ENCODE results near the gene ILKAP. TPM values are rescaled to one million over a fixed set of nuclear protein-coding genes. Genes with fewer than 3 reads are reported as not detected.

Gene ILKAP
- total and polyA plus RNA-seq, 2 donors (not counting 1 experiment from before 2014, with no cell fraction given) = 27.9 to 31.3 TPM

DNA sequence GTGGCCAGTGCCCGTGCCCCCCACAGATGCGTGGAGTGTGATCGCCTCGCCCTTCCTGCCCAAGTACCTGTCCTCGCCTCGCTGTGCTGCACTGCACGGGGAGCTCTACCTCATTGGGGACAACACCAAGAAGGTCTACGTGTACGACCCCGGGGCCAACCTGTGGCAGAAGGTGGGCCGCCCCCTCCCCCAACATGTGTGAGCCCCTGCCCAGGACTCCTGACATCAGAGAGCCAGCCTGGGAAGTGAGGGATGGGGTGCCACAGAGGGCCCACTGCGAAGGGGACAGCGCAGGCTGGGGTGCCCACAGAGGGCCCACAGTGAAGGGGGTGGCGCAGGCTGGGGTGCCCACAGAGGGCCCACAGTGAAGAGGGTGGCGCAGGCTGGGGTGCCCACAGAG is 54.5 kb downstream of the ILKAP start:
- no peaks in the 10 kb centered on the region for H3K9me3 ChIP-seq (ENCODE audit: control insufficient read depth, insufficient read depth, low read depth, low read length)
- no peak overlapping the region for H3K4me3 ChIP-seq (replicated peaks in 1 of 4; ENCODE audit: control extremely low read depth in 1 of 4, insufficient read depth in 1 of 4, low read depth in 3 of 4, low read length in 4 of 4)
- H3K4me2 ChIP-seq (ENCODE audit: extremely low read depth, insufficient read depth, low read length) = no peak overlapping the region
- TF ChIP-seq EZH2 (IDR thresholded peaks at IDR 0.05; ENCODE audit: low read length, missing control alignments) = no peak
- TF ChIP-seq, protein P1, sequence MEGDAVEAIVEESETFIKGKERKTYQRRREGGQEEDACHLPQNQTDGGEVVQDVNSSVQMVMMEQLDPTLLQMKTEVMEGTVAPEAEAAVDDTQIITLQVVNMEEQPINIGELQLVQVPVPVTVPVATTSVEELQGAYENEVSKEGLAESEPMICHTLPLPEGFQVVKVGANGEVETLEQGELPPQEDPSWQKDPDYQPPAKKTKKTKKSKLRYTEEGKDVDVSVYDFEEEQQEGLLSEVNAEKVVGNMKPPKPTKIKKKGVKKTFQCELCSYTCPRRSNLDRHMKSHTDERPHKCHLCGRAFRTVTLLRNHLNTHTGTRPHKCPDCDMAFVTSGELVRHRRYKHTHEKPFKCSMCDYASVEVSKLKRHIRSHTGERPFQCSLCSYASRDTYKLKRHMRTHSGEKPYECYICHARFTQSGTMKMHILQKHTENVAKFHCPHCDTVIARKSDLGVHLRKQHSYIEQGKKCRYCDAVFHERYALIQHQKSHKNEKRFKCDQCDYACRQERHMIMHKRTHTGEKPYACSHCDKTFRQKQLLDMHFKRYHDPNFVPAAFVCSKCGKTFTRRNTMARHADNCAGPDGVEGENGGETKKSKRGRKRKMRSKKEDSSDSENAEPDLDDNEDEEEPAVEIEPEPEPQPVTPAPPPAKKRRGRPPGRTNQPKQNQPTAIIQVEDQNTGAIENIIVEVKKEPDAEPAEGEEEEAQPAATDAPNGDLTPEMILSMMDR (conservative IDR thresholded peaks at IDR 0.05 in 1 of 2, IDR thresholded peaks at IDR 0.05 in 1 of 2; ENCODE audit: low read depth in 1 of 2, low read length in 2 of 2) = no peak
- DNase-seq (ENCODE audit: low read depth in 2 of 2) = no peak
- H4K20me1 ChIP-seq (ENCODE audit: control insufficient read depth, extremely low read depth, insufficient read depth, low read length) = no peaks in the 10 kb centered on the region
- H3K27ac ChIP-seq (ENCODE audit: insufficient read depth, low read length) = no peak overlapping the region
- H2AFZ ChIP-seq (ENCODE audit: low read length) = no peak overlapping the region
- no peak overlapping the region for H3K9ac ChIP-seq (ENCODE audit: insufficient read depth, low read length)
- H3K27me3 ChIP-seq (ENCODE audit: control insufficient read depth, insufficient read depth, low read length) = no peaks in the 10 kb centered on the region
- no peaks in the 10 kb centered on the region for H3K79me2 ChIP-seq (ENCODE audit: control insufficient read depth, insufficient read depth, low read length)
- H3K36me3 ChIP-seq (ENCODE audit: control insufficient read depth, insufficient read depth, low read length) = no peaks in the 10 kb centered on the region
- H3K4me1 ChIP-seq (ENCODE audit: control insufficient read depth, extremely low read depth, insufficient read depth, low read length) = peaks cover 6% of the 10 kb centered on the region

- H3K79me2 ChIP-seq (ENCODE audit: control insufficient read depth, insufficient read depth, low read length) = no peaks in the 10 kb centered on the region
- no peak for DNase-seq (ENCODE audit: low read depth in 2 of 2)
These were observed 56.5 kb downstream of the ILKAP start for GRCh38 chr2:238146884-238147544.

GRCh38 chr2:238145851-238146250 is 57.6 kb downstream of the ILKAP start:
- Histone ChIP-seq H3K4me3 (replicated peaks in 1 of 4; ENCODE audit: control extremely low read depth in 1 of 4, insufficient read depth in 1 of 4, low read depth in 3 of 4, low read length in 4 of 4) (no peak overlapping the region), H4K20me1 (ENCODE audit: control insufficient read depth, extremely low read depth, insufficient read depth, low read length) (no peaks in the 10 kb centered on the region), H3K27ac (ENCODE audit: insufficient read depth, low read length) (no peak overlapping the region), H3K4me1 (ENCODE audit: control insufficient read depth, extremely low read depth, insufficient read depth, low read length) (peaks cover 12% of the 10 kb centered on the region), H3K36me3 (ENCODE audit: control insufficient read depth, insufficient read depth, low read length) (no peaks in the 10 kb centered on the region), H3K27me3 (ENCODE audit: control insufficient read depth, insufficient read depth, low read length) (no peaks in the 10 kb centered on the region), H3K9me3 (ENCODE audit: control insufficient read depth, insufficient read depth, low read depth, low read length) (no peaks in the 10 kb centered on the region), H3K79me2 (ENCODE audit: control insufficient read depth, insufficient read depth, low read length) (no peaks in the 10 kb centered on the region), H3K4me2 (ENCODE audit: extremely low read depth, insufficient read depth, low read length) (no peak overlapping the region), H2AFZ (ENCODE audit: low read length) (no peak overlapping the region), H3K9ac (ENCODE audit: insufficient read depth, low read length) (no peak overlapping the region)
- DNase-seq (ENCODE audit: low read depth in 2 of 2) = no peak
- TF ChIP-seq, protein P1 (conservative IDR thresholded peaks at IDR 0.05 in 1 of 2, IDR thresholded peaks at IDR 0.05 in 1 of 2; ENCODE audit: low read depth in 1 of 2, low read length in 2 of 2) = no peak
- TF ChIP-seq EZH2 (IDR thresholded peaks at IDR 0.05; ENCODE audit: low read length, missing control alignments) = no peak

More at GRCh38 chr2:238146884-238147544, 56.5 kb downstream of the ILKAP start:
- TF ChIP-seq, protein P1 (conservative IDR thresholded peaks at IDR 0.05 in 1 of 2, IDR thresholded peaks at IDR 0.05 in 1 of 2; ENCODE audit: low read depth in 1 of 2, low read length in 2 of 2) = no peak
- no peak for TF ChIP-seq EZH2 (IDR thresholded peaks at IDR 0.05; ENCODE audit: low read length, missing control alignments)
- Histone ChIP-seq H3K4me2 (ENCODE audit: extremely low read depth, insufficient read depth, low read length) (no peak overlapping the region), H3K27me3 (ENCODE audit: control insufficient read depth, insufficient read depth, low read length) (no peaks in the 10 kb centered on the region), H3K36me3 (ENCODE audit: control insufficient read depth, insufficient read depth, low read length) (no peaks in the 10 kb centered on the region), H2AFZ (ENCODE audit: low read length) (no peak overlapping the region), H3K27ac (ENCODE audit: insufficient read depth, low read length) (no peak overlapping the region), H3K4me1 (ENCODE audit: control insufficient read depth, extremely low read depth, insufficient read depth, low read length) (peaks cover 7% of the 10 kb centered on the region), H4K20me1 (ENCODE audit: control insufficient read depth, extremely low read depth, insufficient read depth, low read length) (no peaks in the 10 kb centered on the region), H3K4me3 (replicated peaks in 1 of 4; ENCODE audit: control extremely low read depth in 1 of 4, insufficient read depth in 1 of 4, low read depth in 3 of 4, low read length in 4 of 4) (no peak overlapping the region), H3K9ac (ENCODE audit: insufficient read depth, low read length) (no peak overlapping the region), H3K9me3 (ENCODE audit: control insufficient read depth, insufficient read depth, low read depth, low read length) (no peaks in the 10 kb centered on the region)

Measured in fibroblast of lung (primary cell).